Activated T-cell treated with anti-CD3 and anti-CD28 coated beads for 48 hours (primary cell): ENCODE measurements around the gene TSHZ2.
A peak's percentile ranks its signal among the peaks of the same experiment; 100 is the strongest.
"Not testable (repeated sequence)": the region's sequence is repeated elsewhere in the genome, so short reads cannot be mapped to it uniquely, and the experiment has no call there.

Experiments
- DNase-seq: peaks from one replicate; pipeline ENCODE4 v3.0.0-alpha.2; 2020; ENCODE audit warnings: low read depth

Gene TSHZ2

DNA sequence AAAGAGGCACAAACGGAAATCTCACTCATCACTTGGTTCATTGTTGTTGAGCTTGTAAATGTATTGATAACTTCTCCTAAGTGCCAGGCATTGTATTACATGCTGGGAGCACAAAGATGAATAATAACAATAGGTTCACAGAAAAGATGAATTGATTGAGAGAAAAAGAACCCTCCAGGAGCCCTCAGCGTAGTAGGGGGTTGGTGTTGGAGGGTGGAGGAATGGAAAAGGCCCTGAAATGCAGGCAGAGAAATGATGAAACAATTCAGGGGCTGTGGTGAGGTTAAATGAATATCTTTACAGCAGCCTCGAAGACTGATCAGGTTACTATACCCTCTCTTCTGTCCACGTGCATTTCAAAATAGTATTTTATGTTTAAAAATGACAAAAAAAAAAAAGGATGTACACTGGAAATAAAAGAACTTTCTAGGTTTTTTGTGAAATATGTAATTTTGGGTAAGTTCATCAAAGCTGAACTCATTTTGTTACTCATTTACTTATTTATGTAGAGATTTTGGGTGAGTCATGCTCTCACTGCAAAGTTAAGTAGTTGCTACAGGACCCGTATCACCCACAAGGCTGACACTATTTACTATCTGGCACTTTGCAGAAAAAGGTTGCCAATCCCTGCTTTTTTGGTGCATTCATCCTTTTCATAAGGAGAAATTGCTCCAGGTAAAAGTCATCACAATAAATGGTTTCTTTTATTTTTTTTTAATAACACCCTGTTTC, 344.2 kb downstream of the TSHZ2 start:
- DNase-seq: no peak

DNA sequence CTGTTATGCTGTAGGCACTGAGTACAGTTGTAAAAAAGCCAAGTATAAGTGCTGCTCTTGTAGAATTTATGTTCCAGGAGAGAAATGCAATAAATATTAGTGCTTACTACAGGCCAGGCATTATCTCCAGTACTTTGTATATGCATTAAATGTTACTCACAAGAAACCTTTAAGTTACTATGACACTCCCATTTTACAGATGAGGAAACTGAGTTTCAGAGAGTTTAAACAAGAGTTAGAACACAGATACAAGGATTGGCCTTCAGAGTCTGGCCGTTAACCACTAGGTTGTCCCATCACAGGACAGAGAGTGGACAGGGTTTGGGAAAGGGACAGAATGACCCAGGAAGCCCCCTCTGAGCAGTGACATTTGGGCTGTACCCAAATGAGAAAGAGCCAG, 347.0 kb downstream of the TSHZ2 start:
- DNase-seq: no peak

DNA sequence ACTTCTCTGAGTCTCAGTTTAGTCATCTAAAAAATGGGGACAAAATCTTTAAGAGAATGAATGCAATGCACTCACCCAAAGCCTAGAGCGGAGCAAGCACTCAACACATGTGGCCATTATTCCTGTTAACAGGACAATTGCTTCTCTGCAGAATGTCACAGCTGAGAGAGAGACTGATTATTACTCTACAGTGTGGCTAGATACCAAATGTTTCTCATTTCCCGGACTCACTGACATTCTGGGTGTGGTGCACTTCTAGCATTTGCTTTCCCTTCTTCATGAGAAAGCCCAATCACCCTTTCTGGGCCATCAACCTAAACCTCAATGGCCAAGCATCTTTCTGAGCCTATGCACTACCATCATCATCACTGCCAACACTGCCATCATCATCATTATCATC, 347.6 kb downstream of the TSHZ2 start:
- no peak for DNase-seq

DNA sequence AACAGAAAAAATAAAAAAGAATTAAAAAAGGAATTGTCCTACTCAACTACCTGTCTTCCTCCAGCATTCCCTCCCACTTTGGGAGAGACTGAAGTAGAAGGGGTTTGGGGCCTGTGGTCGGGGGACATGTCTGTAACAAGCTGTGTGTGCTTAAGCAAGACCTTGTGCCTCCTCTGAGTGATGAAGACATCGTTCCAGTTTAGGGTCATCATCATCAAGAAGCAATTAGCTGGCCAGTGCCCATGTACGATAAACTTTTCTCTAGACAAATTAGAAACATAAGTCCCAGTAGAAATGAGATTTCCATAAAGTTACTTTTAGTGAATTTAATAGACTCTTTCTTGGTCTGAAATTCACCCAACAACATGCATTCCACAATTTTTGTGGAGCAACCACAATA, 348.5 kb downstream of the TSHZ2 start:
- no peak for DNase-seq

DNA sequence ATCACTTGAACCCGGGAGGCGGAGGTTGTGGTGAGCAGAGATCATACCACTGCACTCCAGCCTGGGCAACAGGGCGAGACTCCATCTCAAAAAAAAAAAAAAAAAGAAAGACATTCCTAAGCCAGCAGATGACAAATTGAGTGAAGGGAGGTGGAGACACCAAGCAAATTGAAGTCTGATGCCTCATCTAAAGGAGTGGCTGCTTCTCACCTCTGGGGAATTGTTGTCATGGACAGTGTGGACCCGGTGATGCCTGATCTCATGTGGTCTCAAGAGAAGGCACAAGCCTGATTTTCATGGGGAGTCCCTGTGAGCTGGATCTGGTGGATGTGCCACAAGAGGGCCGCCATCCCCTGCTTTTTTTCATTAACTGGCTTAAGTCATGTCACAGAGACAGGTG, 349.4 kb downstream of the TSHZ2 start:
- DNase-seq: no peak

DNA sequence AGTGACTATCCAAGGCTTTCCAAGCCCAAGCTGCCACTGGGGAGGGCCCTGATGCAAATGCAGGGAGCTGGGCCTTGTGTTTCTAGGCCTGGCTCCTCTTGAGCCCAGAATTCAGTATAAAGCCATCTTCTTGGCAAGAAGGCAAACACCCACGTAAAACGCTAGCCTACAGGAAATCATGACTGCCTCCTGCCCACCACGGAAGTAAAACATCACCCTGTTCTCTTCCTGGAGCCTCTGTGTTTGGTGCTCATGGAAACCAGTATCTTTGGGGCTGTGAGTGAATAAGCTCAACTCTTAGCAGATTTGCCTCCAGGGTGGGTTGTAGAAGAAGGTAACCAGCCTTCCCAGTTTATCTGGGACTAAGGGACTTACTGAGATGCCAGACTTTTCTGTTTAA, 350.5 kb downstream of the TSHZ2 start:
- peak; percentile 4 for DNase-seq

DNA sequence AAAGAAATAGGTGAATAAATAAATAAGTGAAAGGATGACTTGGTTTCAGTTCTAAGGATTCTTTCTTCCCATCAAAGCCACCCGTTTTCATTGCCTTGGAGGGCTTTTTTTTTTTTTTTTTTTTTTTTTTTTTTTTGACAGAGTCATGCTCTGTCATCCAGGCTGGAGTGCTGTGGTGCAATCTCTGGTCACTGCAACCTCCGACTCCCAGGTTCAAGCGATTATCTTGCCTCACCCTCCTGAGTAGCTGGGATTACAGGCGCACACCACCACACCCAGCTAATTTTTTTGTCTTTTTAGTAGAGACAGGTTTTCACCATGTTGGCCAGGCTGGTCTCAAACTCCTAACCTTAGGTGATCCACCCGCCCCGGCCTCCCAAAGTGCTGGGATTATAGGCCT, 351.3 kb downstream of the TSHZ2 start:
- DNase-seq: not testable (repeated sequence)

DNA sequence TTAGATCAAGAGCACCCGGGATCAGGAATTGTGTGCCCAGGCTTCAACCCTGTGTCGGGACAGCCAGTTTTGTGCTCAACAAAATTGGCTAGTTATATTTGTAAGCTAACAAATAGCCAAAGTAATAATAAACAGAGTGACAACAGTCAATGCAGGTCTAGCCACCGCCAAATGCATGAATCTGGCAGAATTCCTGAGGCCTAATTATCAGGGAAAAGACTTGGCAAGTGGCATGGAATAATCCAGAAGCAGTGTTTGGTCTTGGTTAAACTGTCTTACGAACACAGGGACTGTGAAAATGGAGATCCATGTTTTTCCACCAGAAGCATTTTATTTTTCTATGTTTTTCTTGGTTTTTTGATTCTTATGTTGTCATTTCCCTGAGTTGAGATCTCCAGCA, 352.7 kb downstream of the TSHZ2 start:
- DNase-seq: no peak

DNA sequence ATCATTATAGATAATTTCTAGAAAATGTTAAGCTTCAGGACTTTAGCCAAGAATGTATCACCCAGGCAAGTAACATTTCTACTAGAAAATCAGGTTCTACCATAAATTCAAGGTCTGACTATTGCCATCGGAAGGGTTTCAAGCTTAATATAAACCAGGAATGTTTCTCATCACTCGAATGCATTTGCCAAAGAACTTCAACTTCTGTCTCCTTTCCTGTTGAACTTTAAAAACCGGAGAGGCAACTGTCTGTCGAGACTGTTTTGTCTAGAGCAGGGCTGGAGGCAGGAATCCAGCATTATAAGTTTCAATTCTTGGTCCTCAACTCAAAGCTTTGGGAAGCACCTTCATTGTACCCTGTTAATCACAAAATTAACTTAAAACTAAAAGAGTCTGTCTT, 356.8 kb downstream of the TSHZ2 start:
- no peak for DNase-seq

DNA sequence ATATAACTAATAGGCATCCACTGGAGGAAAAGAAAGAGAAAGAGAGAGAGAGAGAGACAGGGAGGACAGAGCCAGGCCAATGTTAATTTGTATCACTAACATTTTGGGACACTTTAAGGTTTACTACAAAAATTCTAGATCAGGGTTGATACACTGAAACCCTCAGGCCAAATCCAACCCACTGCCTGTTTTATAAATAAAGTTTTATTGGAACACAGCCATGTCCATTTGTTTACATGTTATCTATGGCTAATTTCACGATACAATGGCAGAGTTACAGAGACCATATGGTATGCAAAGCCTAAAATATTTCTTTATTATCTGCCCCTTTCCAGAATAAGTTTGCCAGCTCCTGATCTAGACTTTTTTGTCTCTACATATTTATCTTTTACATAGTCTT, 357.6 kb downstream of the TSHZ2 start:
- no peak for DNase-seq

DNA sequence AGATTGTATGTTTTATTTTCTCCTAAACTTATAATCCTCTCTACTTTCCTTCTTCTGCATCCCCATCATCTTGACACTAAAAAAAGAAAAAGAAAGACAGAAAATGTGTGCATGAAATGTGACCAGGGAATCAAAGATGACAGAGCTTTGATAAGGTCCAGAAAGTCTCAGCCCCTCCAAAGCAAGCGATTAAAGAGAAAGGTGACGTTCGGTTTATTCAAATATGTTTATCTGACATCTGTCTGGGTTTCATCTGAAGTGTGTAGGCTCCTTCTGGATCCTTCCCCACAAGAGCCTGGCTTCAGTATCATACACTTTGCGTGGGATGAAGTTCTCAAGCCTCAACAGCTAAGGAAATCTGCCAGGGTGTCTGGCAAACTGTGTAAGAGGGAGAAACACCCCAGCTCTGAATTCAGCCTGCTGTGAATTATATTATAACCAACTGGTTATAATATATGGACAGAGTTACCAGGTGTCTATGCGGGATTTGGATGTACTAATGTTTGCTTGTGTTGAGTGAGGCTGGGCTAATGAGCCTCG, 358.5 kb downstream of the TSHZ2 start:
- no peak for DNase-seq

DNA sequence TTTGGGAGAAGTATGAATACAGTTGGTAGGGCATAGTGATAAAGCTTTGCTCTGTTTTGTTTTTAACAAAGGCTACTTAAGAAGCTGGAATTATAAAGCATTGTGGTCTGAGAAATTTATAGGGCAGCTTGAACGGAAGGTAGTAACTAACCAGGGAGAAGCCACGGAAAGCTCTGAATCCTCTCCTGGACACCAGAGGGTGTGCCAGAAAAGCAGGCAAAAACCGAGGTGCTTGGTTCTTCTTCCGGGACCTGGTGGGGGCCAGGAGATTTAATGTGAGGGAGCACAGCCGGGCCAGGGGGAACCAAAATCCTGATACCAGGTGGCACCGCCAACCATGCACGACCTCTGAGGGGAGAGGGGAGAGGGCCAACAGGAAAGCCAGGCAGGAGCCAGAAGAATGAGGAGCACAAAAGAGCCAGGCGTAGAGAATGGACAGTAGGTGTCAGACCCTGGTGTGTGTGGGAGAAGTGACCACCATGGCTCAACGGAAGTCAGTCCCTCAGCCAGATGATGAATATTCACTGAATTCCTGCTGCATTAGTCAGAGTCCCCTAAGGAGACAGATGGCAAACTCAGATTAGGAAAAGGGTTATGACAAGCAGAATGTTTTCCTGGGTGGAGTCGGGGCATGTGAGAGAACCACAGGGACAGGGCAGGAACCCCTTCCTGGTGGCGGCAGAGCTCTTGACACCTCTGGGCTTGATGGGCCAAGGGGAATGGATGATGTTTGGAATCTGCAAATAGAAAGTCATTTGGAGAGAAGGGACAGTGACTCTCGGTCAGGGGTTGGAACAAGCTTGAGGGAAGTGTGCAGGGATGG, 359.2 kb downstream of the TSHZ2 start:
- no peak for DNase-seq

DNA sequence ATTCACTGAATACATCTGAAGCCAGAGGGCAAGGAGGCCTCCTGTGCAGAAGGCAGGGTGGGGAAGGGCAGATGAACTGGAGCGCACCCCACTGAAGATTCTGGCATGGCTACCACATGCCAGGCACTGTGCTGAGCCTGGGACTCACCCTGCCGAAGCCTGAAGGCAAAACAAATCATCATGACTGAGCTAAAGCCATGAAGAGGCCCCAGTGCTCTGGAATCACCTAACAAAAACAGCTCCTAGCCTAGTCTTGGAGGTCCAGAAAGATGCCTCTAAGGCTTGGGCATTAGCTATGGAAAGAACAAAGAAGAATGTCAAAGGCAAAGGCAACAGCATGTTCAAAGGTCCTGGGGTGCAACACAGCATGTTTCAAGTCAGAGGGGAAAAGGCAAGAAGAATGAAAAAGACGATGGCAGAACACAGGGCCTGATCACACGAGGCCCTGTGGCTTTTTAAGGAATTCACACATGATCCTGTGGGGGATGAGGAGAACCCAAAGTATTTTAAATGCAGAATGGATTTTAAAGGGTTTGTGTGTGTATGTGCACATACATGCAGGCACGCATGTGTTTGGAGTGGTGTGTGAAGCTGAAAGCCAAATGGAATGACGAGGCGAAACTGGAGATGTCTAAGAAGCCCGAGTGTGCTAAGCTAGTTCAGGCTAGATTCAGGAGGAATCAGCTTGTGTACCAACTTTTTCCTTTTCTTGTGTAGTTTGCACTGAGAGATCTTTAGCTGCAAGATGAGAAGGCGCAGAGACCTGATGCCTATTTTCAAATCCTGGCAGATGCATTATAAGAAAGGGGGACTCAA, 360.1 kb downstream of the TSHZ2 start:
- no peak for DNase-seq

DNA sequence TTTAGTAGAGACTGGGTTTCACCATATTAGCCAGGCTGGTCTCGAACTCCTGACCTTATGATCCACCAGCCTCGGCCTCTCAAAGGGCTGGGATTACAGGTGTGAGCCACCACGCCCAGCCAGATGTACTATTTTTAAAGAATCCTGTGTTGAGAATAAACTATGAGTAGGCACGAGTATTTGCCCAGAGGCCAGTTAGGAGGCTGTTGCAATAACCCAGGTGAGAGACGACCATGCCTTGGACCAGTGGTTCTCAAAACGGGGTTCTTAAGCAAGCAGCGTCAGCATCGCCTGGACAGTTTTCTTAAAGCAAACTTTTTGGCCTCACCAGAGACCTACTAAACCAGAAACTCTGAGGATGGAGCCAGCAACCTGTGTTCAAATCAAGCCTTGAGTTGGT, 362.7 kb downstream of the TSHZ2 start:
- DNase-seq: no peak

DNA sequence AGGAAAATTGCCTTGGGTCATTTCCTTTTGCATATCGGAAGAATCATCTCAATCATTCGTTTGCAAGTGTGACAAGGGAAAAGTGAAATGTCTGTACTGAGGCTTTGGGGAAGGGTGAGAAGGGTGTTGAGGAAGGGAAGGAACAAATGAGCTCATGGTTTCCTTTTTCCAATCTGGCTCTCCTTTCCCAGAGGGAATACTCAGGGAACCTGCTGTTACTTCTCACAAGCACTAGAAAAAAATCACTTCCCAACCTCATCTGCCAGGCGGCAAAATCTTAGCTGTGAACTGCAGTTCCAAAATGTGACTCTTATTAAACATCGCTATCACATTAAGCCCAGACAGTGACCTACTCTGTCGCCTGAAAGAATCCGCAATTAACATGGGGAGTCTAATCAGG, 363.4 kb downstream of the TSHZ2 start:
- DNase-seq: no peak

DNA sequence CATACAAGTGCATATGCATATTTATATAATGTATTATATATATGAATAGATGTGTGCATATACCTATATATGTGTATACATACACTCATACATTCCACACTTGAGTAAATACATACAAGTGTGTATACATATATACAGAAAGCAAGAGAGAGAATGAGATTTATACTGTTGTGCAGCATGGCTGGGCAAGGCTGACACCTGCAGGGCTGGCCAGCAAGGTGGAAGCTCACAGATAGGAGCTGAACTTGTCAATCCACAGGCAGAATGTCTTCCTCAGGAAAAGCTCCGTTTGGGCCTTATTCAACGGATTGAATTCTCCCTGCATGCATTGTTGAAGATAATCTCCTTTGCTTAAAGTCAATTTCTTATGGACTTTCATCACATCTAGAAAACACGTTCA, 364.7 kb downstream of the TSHZ2 start:
- DNase-seq: no peak

DNA sequence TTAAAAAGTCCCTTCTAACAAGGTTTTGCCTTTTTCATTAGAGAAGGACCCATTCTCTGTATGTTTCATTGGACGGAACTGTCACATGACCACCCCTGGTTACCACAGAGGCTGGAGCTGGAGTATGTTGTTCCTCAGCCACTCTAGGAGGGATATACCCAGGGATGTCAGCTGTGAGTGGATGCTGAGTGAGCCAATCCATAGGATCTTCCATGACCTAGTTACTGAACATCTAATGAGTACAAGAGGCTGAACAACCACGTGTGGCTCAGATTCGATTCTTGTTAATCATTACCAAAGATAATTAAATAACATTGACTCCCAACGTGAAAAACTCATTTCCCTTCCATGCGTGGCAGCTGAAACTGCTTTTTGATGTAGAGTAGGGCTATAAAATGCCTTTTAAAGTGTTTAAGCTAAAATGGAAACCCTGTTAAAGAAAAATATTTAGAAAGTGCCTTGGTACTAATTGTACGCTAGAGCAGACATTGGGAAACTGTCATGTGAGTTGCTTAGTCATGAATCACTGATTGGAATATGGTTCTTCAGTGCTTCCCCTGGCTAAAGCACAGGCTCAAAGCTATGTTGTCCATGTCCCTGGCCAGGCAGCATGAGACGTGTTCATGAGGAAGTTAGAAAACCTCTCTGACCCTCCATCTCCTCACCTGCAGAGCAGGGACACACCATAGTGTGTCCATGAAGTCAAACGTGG, 365.4 kb downstream of the TSHZ2 start:
- no peak for DNase-seq

DNA sequence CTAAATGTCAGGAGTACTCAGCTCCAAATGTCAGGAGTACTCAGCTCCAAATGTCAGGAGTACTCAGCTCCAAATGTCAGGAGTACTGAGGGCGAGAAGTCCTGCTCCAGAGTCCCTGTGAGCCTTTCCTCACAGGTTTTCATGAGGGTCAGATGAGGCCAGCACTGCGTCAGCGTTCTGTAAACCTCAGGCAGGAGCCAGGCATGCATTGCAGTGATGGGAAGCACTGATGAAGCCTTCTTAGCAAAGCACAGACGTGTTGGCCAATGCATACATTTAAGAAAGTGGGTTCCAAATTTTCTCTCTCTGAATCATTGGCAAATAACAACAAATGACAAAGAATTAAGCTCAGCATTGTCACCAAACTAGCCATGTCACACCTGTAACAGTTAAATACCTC, 366.6 kb downstream of the TSHZ2 start:
- DNase-seq: no peak

DNA sequence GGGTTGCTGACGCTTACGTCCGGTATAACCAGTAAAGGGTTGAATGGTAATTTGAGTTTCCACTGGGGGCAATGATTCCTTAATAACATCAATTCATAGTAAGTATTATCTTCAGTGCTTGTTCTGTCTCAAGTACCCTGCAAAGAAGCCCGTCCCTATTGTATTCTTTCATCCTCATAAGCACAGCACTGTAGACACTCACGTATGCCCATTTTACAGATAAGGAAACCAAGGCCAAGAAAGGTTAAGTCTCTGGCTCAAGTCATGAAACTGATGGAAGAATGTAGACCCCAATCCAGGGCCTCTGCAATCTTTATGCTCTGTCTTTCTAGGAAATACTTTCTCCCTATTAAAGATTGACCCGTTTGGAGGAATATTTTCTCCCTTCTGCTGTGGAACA, 370.3 kb downstream of the TSHZ2 start:
- DNase-seq: no peak

DNA sequence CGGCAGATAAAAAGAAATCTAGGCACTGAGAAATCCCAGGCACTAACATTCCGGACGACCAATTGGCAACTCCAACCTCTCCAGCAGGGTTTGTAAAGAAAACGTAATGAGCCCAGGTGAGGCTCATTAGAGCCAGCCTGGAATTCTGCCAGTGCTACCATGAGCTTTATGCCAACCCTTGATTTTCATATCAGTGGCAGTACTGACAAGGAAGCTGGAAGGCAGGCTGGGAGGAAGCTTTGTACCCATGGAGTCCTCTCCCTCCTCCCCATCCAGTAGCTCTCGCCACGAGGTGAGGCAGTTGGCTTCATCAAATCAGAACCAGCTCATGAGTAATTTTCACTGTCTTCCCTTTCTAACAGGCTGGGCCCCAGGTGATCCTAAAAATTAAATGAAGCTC, 371.3 kb downstream of the TSHZ2 start:
- no peak for DNase-seq

DNA sequence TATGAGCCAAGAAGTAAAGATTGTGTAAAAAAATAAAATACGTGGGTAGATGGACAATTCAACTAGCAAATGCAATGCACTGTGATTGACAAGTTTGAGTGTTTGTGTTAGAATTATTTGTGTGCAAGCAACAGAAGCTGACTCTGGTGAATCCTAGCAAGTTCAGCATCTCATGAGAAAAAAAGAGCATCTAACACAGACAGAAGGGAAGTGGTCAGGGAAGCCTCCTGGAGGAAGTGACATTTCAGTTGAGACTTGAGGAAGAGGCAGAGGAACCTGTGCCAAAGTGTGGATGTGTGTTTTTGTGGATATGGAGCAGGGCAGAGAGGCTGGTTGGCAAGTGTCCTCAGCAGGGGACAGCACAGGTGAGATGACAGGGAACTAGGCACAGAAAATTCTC, 372.7 kb downstream of the TSHZ2 start:
- DNase-seq: no peak
